ENCODE results near the gene ZNF598.

DNA sequence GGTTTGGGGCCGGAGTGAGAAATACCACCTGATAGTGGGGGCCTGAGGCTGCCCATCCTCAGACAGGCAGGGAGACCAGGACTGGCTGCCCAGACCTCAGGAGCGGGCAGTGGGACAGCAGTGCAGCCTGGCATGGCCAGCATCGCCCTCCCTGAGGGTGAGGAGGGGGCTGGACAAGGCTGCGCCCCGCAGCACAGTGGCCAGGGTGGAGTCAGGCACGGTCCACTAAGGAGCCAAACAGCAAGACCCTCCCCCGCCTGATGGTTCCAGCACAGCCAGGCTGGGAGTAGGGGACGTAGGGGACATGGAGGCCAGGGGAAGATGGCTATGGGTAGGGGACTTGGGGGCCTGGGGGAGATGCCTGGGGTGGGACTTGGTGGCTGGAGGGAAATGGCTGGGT lies 3.3 kb downstream of the ZNF598 start:
- TF ChIP-seq ZNF776 (tag by site-specific recombination; IDR thresholded peaks at IDR 0.05; ENCODE audit: borderline replicate concordance) (no peak), PBX3 (CRISPR knock-in tag; IDR thresholded peaks at IDR 0.05) (no peak), ZNF626 (tag by site-specific recombination; IDR thresholded peaks at IDR 0.05) (no peak), ZNF560 (tag by site-specific recombination; IDR thresholded peaks at IDR 0.05; ENCODE audit: borderline replicate concordance) (no peak)
- TF ChIP-seq, protein P1, sequence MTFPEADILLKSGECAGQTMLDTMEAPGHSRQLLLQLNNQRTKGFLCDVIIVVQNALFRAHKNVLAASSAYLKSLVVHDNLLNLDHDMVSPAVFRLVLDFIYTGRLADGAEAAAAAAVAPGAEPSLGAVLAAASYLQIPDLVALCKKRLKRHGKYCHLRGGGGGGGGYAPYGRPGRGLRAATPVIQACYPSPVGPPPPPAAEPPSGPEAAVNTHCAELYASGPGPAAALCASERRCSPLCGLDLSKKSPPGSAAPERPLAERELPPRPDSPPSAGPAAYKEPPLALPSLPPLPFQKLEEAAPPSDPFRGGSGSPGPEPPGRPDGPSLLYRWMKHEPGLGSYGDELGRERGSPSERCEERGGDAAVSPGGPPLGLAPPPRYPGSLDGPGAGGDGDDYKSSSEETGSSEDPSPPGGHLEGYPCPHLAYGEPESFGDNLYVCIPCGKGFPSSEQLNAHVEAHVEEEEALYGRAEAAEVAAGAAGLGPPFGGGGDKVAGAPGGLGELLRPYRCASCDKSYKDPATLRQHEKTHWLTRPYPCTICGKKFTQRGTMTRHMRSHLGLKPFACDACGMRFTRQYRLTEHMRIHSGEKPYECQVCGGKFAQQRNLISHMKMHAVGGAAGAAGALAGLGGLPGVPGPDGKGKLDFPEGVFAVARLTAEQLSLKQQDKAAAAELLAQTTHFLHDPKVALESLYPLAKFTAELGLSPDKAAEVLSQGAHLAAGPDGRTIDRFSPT (tag by site-specific recombination; IDR thresholded peaks at IDR 0.05) = no peak
